Measurements from ENCODE around the gene CFL2. TPM values are rescaled to one million over a fixed set of nuclear protein-coding genes. Genes with fewer than 3 reads are reported as not detected.

The CFL2 gene
- total RNA-seq, 4 donors from 2014 or later: 229 to 307 (median 268) TPM

- Histone ChIP-seq H3K27ac (no peak overlapping the region), H3K36me3 (no peaks in the 10 kb centered on the region), H3K4me3 (no peak overlapping the region), H3K9me3 (no peaks in the 10 kb centered on the region), H3K4me1 (no peaks in the 10 kb centered on the region), H3K27me3 (no peaks in the 10 kb centered on the region)
- no peak for TF ChIP-seq POLR2AphosphoS5 (IDR thresholded peaks at IDR 0.05)
- TF ChIP-seq EP300 (IDR thresholded peaks at IDR 0.05): no peak
- no peak for TF ChIP-seq CTCF (IDR thresholded peaks at IDR 0.05)
- no peak for TF ChIP-seq POLR2A (IDR thresholded peaks at IDR 0.05)
- ATAC-seq: no peak
- 72 to 89% methylated on average over 3 to 7 of the region's 8 CpGs for WGBS, 2 donors (ENCODE audit: low coverage in 1 of 2)
Measured at GRCh38 chr14:34680806-34681479, 33.5 kb downstream of the CFL2 start.

GRCh38 chr14:34678735-34679134, 35.7 kb downstream of the CFL2 start:
- TF ChIP-seq POLR2AphosphoS5 (IDR thresholded peaks at IDR 0.05) (no peak), POLR2A (IDR thresholded peaks at IDR 0.05) (no peak), CTCF (IDR thresholded peaks at IDR 0.05) (no peak), EP300 (IDR thresholded peaks at IDR 0.05) (no peak)
- no peaks in the 10 kb centered on the region for H3K4me1 ChIP-seq
- H3K9me3 ChIP-seq: no peaks in the 10 kb centered on the region
- H3K27ac ChIP-seq: no peak overlapping the region
- no peak for ATAC-seq
- WGBS, 2 donors (ENCODE audit: low coverage in 1 of 2): 85 to 100% methylated on average over 1 to 5 of the region's 8 CpGs
- no peak overlapping the region for H3K4me3 ChIP-seq
- H3K36me3 ChIP-seq: no peaks in the 10 kb centered on the region
- no peaks in the 10 kb centered on the region for H3K27me3 ChIP-seq

- Histone ChIP-seq H3K9me3 (no peaks in the 10 kb centered on the region), H3K36me3 (no peaks in the 10 kb centered on the region), H3K27ac (no peak overlapping the region), H3K27me3 (no peaks in the 10 kb centered on the region), H3K4me3 (no peak overlapping the region), H3K4me1 (no peaks in the 10 kb centered on the region)
- TF ChIP-seq EP300 (IDR thresholded peaks at IDR 0.05) (no peak), CTCF (IDR thresholded peaks at IDR 0.05) (no peak), POLR2AphosphoS5 (IDR thresholded peaks at IDR 0.05) (no peak), POLR2A (IDR thresholded peaks at IDR 0.05) (no peak)
- no peak for ATAC-seq
- 56 to 64% methylated on average over 7 of the region's 7 CpGs for WGBS, 2 donors (ENCODE audit: low coverage in 1 of 2)
Measured at GRCh38 chr14:34678306-34678705, 36.1 kb downstream of the CFL2 start.

- H3K27me3 ChIP-seq: no peaks in the 10 kb centered on the region
- no peak for ATAC-seq
- TF ChIP-seq EP300 (IDR thresholded peaks at IDR 0.05) (no peak), POLR2AphosphoS5 (IDR thresholded peaks at IDR 0.05) (no peak), CTCF (IDR thresholded peaks at IDR 0.05) (no peak), POLR2A (IDR thresholded peaks at IDR 0.05) (no peak)
- H3K4me1 ChIP-seq: no peaks in the 10 kb centered on the region
- WGBS, 2 donors (ENCODE audit: low coverage in 1 of 2): 78 to 87% methylated on average over 3 to 7 of the region's 7 CpGs
- H3K36me3 ChIP-seq: no peaks in the 10 kb centered on the region
- no peak overlapping the region for H3K27ac ChIP-seq
- H3K4me3 ChIP-seq: no peak overlapping the region
- H3K9me3 ChIP-seq: no peaks in the 10 kb centered on the region
Measured at GRCh38 chr14:34676516-34677211, 37.7 kb downstream of the CFL2 start.

GRCh38 chr14:34673702-34674101, 40.7 kb downstream of the CFL2 start:
- H3K36me3 ChIP-seq: no peaks in the 10 kb centered on the region
- H3K4me3 ChIP-seq: no peak overlapping the region
- H3K9me3 ChIP-seq: no peaks in the 10 kb centered on the region
- H3K27ac ChIP-seq: no peak overlapping the region
- TF ChIP-seq POLR2A (IDR thresholded peaks at IDR 0.05) (no peak), POLR2AphosphoS5 (IDR thresholded peaks at IDR 0.05) (no peak), CTCF (IDR thresholded peaks at IDR 0.05) (no peak), EP300 (IDR thresholded peaks at IDR 0.05) (no peak)
- H3K27me3 ChIP-seq: no peaks in the 10 kb centered on the region
- WGBS, 2 donors (ENCODE audit: low coverage in 1 of 2): 83 to 100% methylated on average over 1 of the region's 1 CpG
- H3K4me1 ChIP-seq: no peaks in the 10 kb centered on the region
- ATAC-seq: no peak

Measured in gastroesophageal sphincter (tissue), 4 donors.